ENCODE measurements around the gene EIF3F. TPM values are rescaled to one million over a fixed set of nuclear protein-coding genes. Genes with fewer than 3 reads are reported as not detected.
A peak's percentile ranks its signal among the peaks of the same experiment; 100 is the strongest.

EIF3F gene
- total and polyA plus RNA-seq, 2 of the 13 experiments (the other 11 are each of a cell fraction or from before 2014, with no cell fraction given) = 109 to 191 TPM

GRCh38 chr11:8032122-8032521 is 45.0 kb downstream of the EIF3F start:
- Histone ChIP-seq H3K79me2 (ENCODE audit: insufficient read depth, low read length) (no peaks in the 10 kb centered on the region), H3K4me3 (replicated peaks in 1 of 3; ENCODE audit: insufficient read depth in 1 of 3, low read depth in 2 of 3, low read length in 3 of 3) (no peak overlapping the region), H3K4me1 (ENCODE audit: insufficient read depth, low read length) (no peaks in the 10 kb centered on the region), H3K36me3 (replicated peaks in 1 of 2; ENCODE audit: control insufficient read depth in 1 of 2, insufficient read depth in 2 of 2, low read length in 2 of 2) (no peaks in the 10 kb centered on the region), H3K9me3 (ENCODE audit: low read length) (no peaks in the 10 kb centered on the region), H3K27ac (ENCODE audit: extremely low read length, insufficient read depth, low read length) (no peak overlapping the region), H3K9ac (ENCODE audit: insufficient read depth, low read depth, low read length) (no peak overlapping the region), H3K4me2 (ENCODE audit: low read depth, low read length) (no peak overlapping the region), H4K20me1 (ENCODE audit: insufficient read depth, low read length) (no peaks in the 10 kb centered on the region), H3K27me3 (ENCODE audit: control insufficient read depth in 1 of 2, insufficient read depth in 2 of 2, low read length in 2 of 2) (peaks cover 0 to 38% of the 10 kb centered on the region in 2 experiments; a peak in 4 of 5 replicates), H2AFZ (ENCODE audit: low read length) (no peak overlapping the region)
- DNase-seq (ENCODE audit: low spot score) = no peak
- in situ Hi-C loops (cut with HindIII; ENCODE audit: extremely low pct_ligation_motif_present, low pct_unique_long_range_greater_than_20kb) (loop anchor here (5.0 kb wide), 1 partner anchor 65 kb away; no protein-coding TSS in a partner anchor), intact Hi-C loops (cut with micrococcal nuclease; ENCODE audit: unreplicated experiment) (no loop called here)
- no peak; the same call in 2 of the 3 replicates for ATAC-seq
- ChIA-PET POLR2A (no interaction called here), CTCF (ENCODE audit: low intra/inter-chr PET ratio, low total read pairs) (interaction anchor here (1.7 to 1.9 kb wide), 2 partner anchors 25 to 67 kb away, joined by 7 to 25 read pairs; no protein-coding TSS in a partner anchor)
- BruUV-seq (replicated peaks) = no TSS peak
- WGBS (ENCODE audit: low lambda C conversion rate) = 38% methylated on average over 8 of the region's 10 CpGs
- FAIRE-seq = no peak
- no peak for TF ChIP-seq ZFP41 (CRISPR knock-in tag; IDR thresholded peaks at IDR 0.05; ENCODE audit: borderline replicate concordance)

GRCh38 chr11:8032576-8033304 is 45.6 kb downstream of the EIF3F start:
- no peak overlapping the region for H3K27ac ChIP-seq (ENCODE audit: extremely low read length, insufficient read depth, low read length)
- POLR2A ChIA-PET = no interaction called here
- no peaks in the 10 kb centered on the region for H4K20me1 ChIP-seq (ENCODE audit: insufficient read depth, low read length)
- intact Hi-C loops (cut with micrococcal nuclease; ENCODE audit: unreplicated experiment) = loop anchor here (1.0 kb wide), 3 partner anchors 38 to 67 kb away; no protein-coding TSS in a partner anchor
- FAIRE-seq (no peak), DNase-seq (ENCODE audit: low spot score) (no peak), ATAC-seq (peak; percentile 13; the same call in 1 of the 3 replicates)
- CTCF ChIA-PET (ENCODE audit: low intra/inter-chr PET ratio, low total read pairs) = interaction anchor here (1.2 to 1.9 kb wide), 5 partner anchors 26 to 67 kb away, joined by 3 to 25 read pairs (median 7); no protein-coding TSS in a partner anchor
- peak overlapping the region; percentile 10; the same call in 1 of the 2 replicates for H3K4me2 ChIP-seq (ENCODE audit: low read depth, low read length)
- no peak overlapping the region for H3K4me3 ChIP-seq (replicated peaks in 1 of 3; ENCODE audit: insufficient read depth in 1 of 3, low read depth in 2 of 3, low read length in 3 of 3)
- in situ Hi-C loops (cut with HindIII; ENCODE audit: extremely low pct_ligation_motif_present, low pct_unique_long_range_greater_than_20kb) = loop anchor here (5.0 kb wide), 1 partner anchor 65 kb away; no protein-coding TSS in a partner anchor
- no TSS peak for BruUV-seq (replicated peaks)
- H3K36me3 ChIP-seq (replicated peaks in 1 of 2; ENCODE audit: control insufficient read depth in 1 of 2, insufficient read depth in 2 of 2, low read length in 2 of 2) = no peaks in the 10 kb centered on the region
- WGBS (ENCODE audit: low lambda C conversion rate) = 20% methylated on average over 10 of the region's 20 CpGs
- TF ChIP-seq ZFP91 (CRISPR knock-in tag; IDR thresholded peaks at IDR 0.05; ENCODE audit: borderline replicate concordance) (0 out of 2 replicates have a peak, but pooled peaks have one; percentile 40), POLR2AphosphoS2 (IDR thresholded peaks at IDR 0.05; ENCODE audit: low read depth, low read length) (no peak)
- no peak overlapping the region for H2AFZ ChIP-seq (ENCODE audit: low read length)
- no peaks in the 10 kb centered on the region for H3K4me1 ChIP-seq (ENCODE audit: insufficient read depth, low read length)
- no peaks in the 10 kb centered on the region for H3K9me3 ChIP-seq (ENCODE audit: low read length)
- no peaks in the 10 kb centered on the region for H3K79me2 ChIP-seq (ENCODE audit: insufficient read depth, low read length)
- H3K27me3 ChIP-seq (ENCODE audit: control insufficient read depth in 1 of 2, insufficient read depth in 2 of 2, low read length in 2 of 2) = peaks cover 0 to 38% of the 10 kb centered on the region in 2 experiments; a peak in 4 of 5 replicates
- no peak overlapping the region for H3K9ac ChIP-seq (ENCODE audit: insufficient read depth, low read depth, low read length)

Measured in HepG2 (cell line).